Activated CD4-positive, alpha-beta T cell treated with anti-CD3 and anti-CD28 coated beads for 1 hour (primary cell): ENCODE measurements around the gene ANTKMT.
"Not testable (repeated sequence)": the region's sequence is repeated elsewhere in the genome, so short reads cannot be mapped to it uniquely, and the experiment has no call there.

ENCODE experiments used
- DNase-seq: peaks from one replicate; pipeline ENCODE4 v3.0.0-alpha.2; 2020

ANTKMT gene

DNA sequence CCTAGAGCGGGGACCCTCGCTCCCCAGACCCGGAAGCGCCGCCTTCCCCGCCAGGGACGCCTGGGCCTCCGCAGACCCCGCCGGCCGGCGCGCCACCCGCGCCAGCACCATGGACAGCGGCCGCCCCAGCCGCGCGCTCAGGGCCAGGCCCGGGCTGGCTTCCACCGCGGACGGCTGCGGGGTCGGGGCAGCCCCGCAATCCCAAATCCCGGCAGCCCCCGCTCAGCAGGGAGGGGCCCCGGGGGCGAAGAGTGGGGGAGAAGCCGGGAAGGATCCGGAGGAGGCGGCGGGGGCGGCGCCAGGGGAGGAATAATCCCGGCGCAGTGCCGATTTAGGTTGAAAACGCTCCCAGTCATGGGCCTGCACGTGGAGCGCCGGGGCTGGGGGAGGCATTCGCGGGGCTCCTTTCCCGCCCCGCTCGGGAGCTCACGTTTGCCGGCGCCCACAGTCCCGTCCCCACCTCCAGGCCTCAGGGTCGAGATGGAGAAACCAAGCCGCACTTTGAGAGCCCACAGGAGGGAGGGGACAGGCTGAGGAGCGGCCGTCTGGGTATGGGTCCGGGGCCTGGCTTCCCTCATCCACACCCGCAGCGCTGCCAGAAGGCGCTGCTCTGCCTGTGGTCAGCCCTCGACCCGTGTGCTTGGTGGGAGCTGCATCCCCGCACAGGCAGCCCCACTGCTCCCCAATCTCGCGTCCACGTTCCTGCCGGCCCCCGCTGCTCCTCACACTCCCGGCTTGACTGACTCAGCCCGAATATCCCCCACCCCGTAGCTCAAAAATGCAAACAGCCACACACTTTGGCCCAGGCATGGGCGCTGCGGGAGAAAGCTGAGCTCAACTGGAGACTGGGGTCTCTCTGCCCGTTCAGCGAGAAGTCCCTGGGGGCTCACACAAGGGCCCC, 20.0 kb upstream of the ANTKMT start:
- DNase-seq = no peak

DNA sequence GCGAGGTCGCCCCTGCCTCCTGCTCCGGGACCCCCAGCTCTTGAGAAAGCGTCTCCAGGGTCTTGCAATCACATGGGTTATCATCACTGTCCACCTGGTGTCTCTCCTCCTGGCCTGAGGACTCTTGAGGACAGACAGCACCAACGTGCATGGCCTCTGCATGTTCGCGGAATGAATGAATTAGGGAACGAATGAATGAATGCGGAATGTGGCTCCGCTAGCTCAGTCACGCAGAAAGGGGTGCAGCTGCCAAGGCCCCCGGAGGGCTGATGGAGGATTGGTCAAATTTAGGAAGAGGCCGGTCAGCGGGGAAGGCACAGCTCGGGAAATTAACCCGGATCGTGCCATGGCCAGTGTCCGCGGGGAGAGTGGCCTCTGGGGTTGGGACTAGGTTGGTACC, 18.6 kb upstream of the ANTKMT start:
- DNase-seq = no peak

DNA sequence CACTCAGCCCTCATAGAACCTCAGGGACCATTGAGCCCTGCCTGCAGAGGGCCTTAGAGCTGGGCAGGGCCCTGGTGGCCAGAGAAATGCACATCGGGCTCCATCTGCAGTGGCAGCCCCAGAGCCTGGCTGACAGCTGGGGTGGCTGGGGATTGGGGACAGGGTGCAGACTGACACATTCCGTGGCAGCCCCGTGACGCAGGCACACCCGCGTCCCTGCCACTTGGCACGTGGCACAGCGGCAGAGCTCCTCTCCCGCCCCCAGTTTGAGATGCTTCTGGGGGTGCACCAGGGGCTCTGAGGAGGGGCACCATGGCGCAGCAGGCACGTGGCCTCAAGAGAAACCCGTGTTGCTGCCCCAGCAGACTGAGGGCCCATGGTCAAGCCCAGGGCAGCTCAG, 17.5 kb upstream of the ANTKMT start:
- DNase-seq = no peak

DNA sequence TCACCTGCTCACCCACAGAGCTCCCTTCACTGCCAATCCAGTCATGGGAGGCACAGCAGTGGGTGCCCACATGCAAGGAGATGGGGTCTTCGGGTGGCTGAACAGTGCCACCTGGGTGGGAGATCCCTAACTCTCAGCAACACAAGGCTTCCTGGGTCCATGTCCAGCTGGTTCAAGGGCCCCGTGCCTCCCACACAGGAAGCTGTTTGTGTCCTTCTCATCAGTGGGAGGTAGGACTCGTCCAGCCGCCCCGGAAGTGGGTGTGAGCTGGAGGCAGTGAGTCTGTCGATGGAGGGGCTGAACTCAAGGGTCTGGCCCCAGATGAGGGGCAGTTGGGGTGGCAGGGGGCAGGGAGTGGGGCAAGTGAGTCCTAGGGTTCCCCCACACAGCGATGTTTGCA, 16.9 kb upstream of the ANTKMT start:
- no peak for DNase-seq

GRCh38 chr16:704552-705380, 16.2 kb upstream of the ANTKMT start:
- DNase-seq = no peak

GRCh38 chr16:705431-706188, 15.3 kb upstream of the ANTKMT start, which contains the start of gene FBXL16:
TSS of gene FBXL16 (minus strand) at chr16:705801. CDS start at chr16:697405, 8,396 bp downstream.
- no peak for DNase-seq

DNA sequence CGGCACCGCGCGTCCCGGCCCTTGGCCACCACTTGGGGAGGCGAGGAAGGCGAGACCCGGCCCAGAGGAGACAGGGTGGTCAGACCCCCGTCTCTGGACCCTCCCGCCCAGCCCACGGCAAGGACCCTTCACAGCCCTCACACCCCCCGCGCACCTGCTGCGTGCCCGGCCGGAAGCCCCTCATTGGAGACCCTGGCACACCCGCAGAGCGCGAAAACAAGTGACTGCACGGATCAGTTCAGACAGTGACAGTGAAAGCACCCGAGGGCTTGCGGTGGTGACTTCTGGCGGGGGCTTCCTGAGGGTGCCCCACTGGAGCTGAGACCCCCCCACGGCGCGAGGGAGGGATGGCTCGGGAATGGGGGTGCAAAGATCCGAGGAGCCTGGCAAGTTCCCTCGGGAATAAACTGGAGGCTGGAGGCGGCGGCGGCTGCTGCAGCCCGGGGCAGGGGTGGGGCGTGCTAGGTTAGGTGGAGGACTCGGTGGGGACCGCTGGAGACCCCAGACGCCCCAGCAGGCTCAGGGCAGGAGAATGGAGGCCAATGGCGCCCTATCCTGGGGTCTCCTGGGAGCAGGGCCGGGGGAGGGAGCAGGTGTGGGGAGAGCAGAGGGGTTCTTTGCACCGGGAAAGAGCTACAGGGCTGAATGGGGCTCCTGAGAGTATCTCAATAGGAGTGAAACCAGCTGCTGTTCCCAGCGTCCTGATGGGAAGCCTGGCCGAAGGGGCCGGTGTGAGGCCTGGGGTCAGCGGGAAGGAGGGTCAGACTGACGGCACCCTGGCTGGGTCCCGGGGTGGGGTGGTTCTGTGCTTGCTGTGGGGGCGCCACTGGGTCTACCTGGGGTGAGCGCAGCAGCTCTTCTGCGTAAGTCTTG, 14.5 kb upstream of the ANTKMT start:
- DNase-seq = no peak

- no peak for DNase-seq
Observed at GRCh38 chr16:707062-707538, 13.8 kb upstream of the ANTKMT start.

DNA sequence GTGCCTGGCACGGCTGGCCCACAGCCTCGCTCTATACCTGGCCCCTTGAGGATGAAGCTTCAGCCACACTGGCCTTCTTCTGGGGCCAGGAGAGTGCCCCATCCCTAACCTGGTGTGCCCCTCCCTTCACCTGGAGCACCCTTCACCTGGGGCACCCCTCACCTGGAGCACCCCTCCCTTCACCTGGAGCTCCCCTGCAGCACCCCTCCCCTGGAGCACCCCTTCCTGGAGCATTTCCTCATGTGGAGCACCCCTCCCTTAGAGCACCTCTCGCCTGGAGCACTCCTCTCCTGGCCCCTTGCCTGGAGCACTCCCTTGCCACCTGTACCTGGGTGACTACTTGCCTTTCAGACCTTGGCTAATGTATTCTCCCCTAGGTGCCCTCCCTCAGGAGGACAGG, 12.9 kb upstream of the ANTKMT start:
- DNase-seq = no peak

GRCh38 chr16:708959-709358, 12.0 kb upstream of the ANTKMT start:
- no peak for DNase-seq

- no peak for DNase-seq
Observed at GRCh38 chr16:709566-710499, 11.1 kb upstream of the ANTKMT start.

- no peak for DNase-seq
Observed at GRCh38 chr16:710500-711075, 10.4 kb upstream of the ANTKMT start.

GRCh38 chr16:711084-711483, 9.9 kb upstream of the ANTKMT start:
- no peak for DNase-seq

DNA sequence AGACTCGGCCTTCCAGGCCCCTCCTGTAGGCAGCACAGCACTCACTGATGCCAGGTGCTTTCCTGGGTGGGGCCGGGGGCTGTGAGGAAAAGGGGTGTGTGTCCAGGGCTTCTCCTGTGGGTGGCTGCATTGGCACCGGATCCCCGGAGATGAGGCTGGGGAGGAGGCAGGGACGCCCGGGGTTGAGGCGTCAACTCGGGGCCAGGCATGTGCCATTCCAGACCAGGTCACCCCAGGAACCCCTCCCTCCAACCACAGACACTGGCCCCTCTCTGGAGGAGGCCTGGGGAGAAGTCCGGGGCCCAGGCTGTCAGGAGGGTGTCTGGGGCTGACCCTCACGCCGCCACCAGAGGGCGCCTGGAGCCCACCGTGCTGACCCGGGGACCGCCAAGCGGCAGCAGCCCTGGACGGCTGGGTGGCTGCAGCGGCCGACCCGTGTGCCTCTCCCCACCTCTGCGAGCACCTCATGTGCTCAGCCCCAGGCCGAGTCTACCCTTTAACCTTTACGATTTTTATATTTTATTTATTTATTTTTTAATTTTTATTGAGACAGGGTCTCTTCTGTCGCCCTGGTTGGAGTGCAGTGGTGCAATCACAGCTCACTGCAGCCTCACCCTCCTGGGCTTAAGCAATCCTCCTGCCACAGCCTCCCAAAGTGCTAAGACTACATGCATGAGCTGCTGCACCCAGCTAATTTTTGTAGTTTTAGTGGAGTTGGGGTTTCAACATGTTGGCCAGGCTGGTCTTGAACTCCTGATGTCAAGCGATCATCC, 9.2 kb upstream of the ANTKMT start:
- DNase-seq = peak; percentile 69

GRCh38 chr16:712740-713250, 8.2 kb upstream of the ANTKMT start:
- not testable (repeated sequence) for DNase-seq

GRCh38 chr16:714079-714478, 6.9 kb upstream of the ANTKMT start:
- no peak for DNase-seq

- DNase-seq = peak; percentile 79
Observed at GRCh38 chr16:714558-715476, 6.1 kb upstream of the ANTKMT start, which contains the start of gene METRN. TSS of gene METRN (plus strand) at chr16:715118. CDS start at chr16:715290, 172 bp downstream.
